DOHH2 (cell line): Measurements from ENCODE around the gene CDH1.

Experiments
- H3F3A ChIP-seq: fragments of 200-600 bp; sonication (generic), shearing (Covaris generic); 2 replicates; pipeline ENCODE4 v1.6.0; 2016; ENCODE audit warnings: antibody characterized with exemption, mild to moderate bottlenecking; ENCODE audit not compliant: control insufficient read depth, insufficient read depth
- H3K27ac ChIP-seq: fragments of 200-600 bp; sonication (generic); 2 replicates; pipeline ENCODE4 v1.5.1; 2014; ENCODE audit warnings: low read depth, mild to moderate bottlenecking, low read length, moderate library complexity
- H3K27me3 ChIP-seq: fragments of 200-600 bp; sonication (generic); 2 replicates; pipeline ENCODE4 v1.6.1; 2014; ENCODE audit warnings: mild to moderate bottlenecking, low read length, mixed read lengths; ENCODE audit not compliant: control insufficient read depth
- H3K36me3 ChIP-seq: fragments of 200-600 bp; sonication (generic); 2 replicates; pipeline ENCODE4 v1.6.1; 2014; ENCODE audit warnings: mild to moderate bottlenecking, low read length, moderate library complexity, mixed read lengths; ENCODE audit not compliant: control insufficient read depth
- H3K4me1 ChIP-seq: fragments of 200-600 bp; sonication (generic); 2 replicates; pipeline ENCODE4 v1.6.1; 2014; ENCODE audit warnings: mild to moderate bottlenecking, low read length, mixed read lengths; ENCODE audit not compliant: control insufficient read depth
- H3K4me2 ChIP-seq: fragments of 200-600 bp; sonication (generic); 2 replicates; pipeline ENCODE4 v1.6.0; 2014; ENCODE audit warnings: mild to moderate bottlenecking, low read length, moderate library complexity
- H3K4me3 ChIP-seq: fragments of 200-600 bp; sonication (generic); 2 replicates; pipeline ENCODE4 v1.5.1; 2014; ENCODE audit warnings: mild to moderate bottlenecking, low read length, mixed read lengths
- H3K79me2 ChIP-seq: fragments of 200-600 bp; sonication (generic); 2 replicates; pipeline ENCODE4 v1.6.1; 2014; ENCODE audit warnings: mild to moderate bottlenecking, low read length, mixed read lengths; ENCODE audit not compliant: control insufficient read depth
- H3K9me2 ChIP-seq: fragments of 200-600 bp; sonication (generic); replicated peaks from 2 replicates; pipeline ENCODE4 v1.6.1; 2014; ENCODE audit warnings: mild to moderate bottlenecking, low read length, mixed read lengths; ENCODE audit not compliant: control insufficient read depth
- H3K9me3 ChIP-seq: fragments of 200-600 bp; sonication (generic); 2 replicates; pipeline ENCODE4 v1.6.1; 2014; ENCODE audit warnings: antibody characterized with exemption, low read length, mixed read lengths; ENCODE audit not compliant: control insufficient read depth, insufficient read depth
- H4K20me1 ChIP-seq: fragments of 200-600 bp; sonication (generic); 2 replicates; pipeline ENCODE4 v1.6.0; 2014; ENCODE audit warnings: low read depth, mild to moderate bottlenecking, antibody characterized with exemption, low read length, moderate library complexity; ENCODE audit not compliant: control insufficient read depth, insufficient read depth
- EZH2phosphoT487 ChIP-seq: fragments of 200-600 bp; sonication (generic); IDR thresholded peaks from 2 replicates; pipeline ENCODE4 v1.6.1; 2017; ENCODE audit warnings: borderline replicate concordance, mild to moderate bottlenecking, antibody characterized with exemption, low read length, moderate library complexity, mixed read lengths
- TF ChIP-seq, protein P1 (sequence below): fragments of 200-600 bp; sonication (generic); IDR thresholded peaks from one replicate; pipeline ENCODE4 v1.5.1; 2014; ENCODE audit warnings: antibody characterized with exemption, mild to moderate bottlenecking, low read depth, low read length; ENCODE audit not compliant: poor library complexity, severe bottlenecking

Gene CDH1

DNA sequence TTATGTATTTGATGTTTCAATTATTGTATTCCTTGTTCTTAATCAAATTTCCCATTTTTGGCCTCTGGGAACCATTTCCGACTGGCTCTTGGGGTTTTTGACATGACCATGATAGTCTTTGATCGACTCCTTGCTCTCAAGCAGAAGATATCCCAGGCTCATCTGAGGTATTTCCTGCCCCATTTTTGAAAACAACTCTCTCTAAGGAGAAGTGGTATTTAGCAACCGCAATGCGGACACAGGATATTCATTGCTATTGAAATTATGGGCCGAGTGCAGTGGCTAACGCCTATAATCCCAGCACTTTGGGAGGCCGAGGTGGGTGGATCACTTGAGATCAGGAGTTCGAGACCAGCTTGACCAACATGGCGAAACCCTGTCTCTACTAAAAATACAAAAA lies 111.7 kb downstream of the CDH1 start:
- Histone ChIP-seq H4K20me1 (no peaks in the 10 kb centered on the region), H3K4me2 (no peak overlapping the region), H3K4me3 (no peak overlapping the region), H3F3A (no peaks in the 10 kb centered on the region), H3K4me1 (peaks cover 11% of the 10 kb centered on the region), H3K9me3 (no peaks in the 10 kb centered on the region), H3K9me2 (no peaks in the 10 kb centered on the region), H3K36me3 (peaks cover 4% of the 10 kb centered on the region; the same call in 1 of the 2 replicates), H3K79me2 (peaks cover 67% of the 10 kb centered on the region), H3K27ac (no peak overlapping the region), H3K27me3 (no peaks in the 10 kb centered on the region)
- TF ChIP-seq, protein P1, sequence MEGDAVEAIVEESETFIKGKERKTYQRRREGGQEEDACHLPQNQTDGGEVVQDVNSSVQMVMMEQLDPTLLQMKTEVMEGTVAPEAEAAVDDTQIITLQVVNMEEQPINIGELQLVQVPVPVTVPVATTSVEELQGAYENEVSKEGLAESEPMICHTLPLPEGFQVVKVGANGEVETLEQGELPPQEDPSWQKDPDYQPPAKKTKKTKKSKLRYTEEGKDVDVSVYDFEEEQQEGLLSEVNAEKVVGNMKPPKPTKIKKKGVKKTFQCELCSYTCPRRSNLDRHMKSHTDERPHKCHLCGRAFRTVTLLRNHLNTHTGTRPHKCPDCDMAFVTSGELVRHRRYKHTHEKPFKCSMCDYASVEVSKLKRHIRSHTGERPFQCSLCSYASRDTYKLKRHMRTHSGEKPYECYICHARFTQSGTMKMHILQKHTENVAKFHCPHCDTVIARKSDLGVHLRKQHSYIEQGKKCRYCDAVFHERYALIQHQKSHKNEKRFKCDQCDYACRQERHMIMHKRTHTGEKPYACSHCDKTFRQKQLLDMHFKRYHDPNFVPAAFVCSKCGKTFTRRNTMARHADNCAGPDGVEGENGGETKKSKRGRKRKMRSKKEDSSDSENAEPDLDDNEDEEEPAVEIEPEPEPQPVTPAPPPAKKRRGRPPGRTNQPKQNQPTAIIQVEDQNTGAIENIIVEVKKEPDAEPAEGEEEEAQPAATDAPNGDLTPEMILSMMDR: no peak
- no peak for TF ChIP-seq EZH2phosphoT487

- Histone ChIP-seq H3K4me2 (no peak overlapping the region), H3K27me3 (no peaks in the 10 kb centered on the region), H3K9me2 (no peaks in the 10 kb centered on the region), H4K20me1 (no peaks in the 10 kb centered on the region), H3F3A (no peaks in the 10 kb centered on the region), H3K4me3 (no peak overlapping the region), H3K4me1 (peaks cover 4% of the 10 kb centered on the region; the same call in 1 of the 2 replicates), H3K36me3 (peaks cover 4% of the 10 kb centered on the region; the same call in 1 of the 2 replicates), H3K79me2 (peaks cover 58% of the 10 kb centered on the region), H3K9me3 (no peaks in the 10 kb centered on the region), H3K27ac (no peak overlapping the region)
- TF ChIP-seq, protein P1: no peak
- TF ChIP-seq EZH2phosphoT487: no peak
These were observed 113.4 kb downstream of the CDH1 start for GRCh38 chr16:68850481-68850880.

DNA sequence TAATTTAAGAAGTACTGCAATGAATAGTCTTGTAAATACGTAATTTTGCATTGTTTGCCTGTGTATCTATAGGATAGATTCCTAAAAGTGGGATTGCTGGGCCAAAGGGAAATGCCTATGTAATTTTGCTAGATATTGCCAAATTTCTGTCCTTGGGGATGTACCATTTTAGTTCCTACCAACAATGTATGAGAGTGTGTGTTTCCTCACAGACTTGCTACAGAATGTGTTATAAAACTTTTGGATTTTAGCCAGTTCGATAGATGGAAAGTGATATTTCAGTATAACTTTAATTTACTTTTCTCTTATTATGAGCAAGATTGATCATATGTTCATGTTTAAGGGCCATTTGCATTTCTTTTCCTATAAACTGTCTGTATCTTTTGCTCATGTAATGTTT lies 114.5 kb downstream of the CDH1 start:
- Histone ChIP-seq H3K79me2 (peaks cover 56% of the 10 kb centered on the region), H3K9me2 (no peaks in the 10 kb centered on the region), H3K27me3 (no peaks in the 10 kb centered on the region), H3K4me3 (no peak overlapping the region), H3K36me3 (peaks cover 4% of the 10 kb centered on the region; the same call in 1 of the 2 replicates), H3K4me2 (no peak overlapping the region), H3F3A (no peaks in the 10 kb centered on the region), H3K4me1 (peaks cover 4% of the 10 kb centered on the region; the same call in 1 of the 2 replicates), H3K9me3 (no peaks in the 10 kb centered on the region), H3K27ac (no peak overlapping the region), H4K20me1 (no peaks in the 10 kb centered on the region; the same call in 1 of the 2 replicates)
- no peak for TF ChIP-seq EZH2phosphoT487
- TF ChIP-seq, protein P1: no peak

DNA sequence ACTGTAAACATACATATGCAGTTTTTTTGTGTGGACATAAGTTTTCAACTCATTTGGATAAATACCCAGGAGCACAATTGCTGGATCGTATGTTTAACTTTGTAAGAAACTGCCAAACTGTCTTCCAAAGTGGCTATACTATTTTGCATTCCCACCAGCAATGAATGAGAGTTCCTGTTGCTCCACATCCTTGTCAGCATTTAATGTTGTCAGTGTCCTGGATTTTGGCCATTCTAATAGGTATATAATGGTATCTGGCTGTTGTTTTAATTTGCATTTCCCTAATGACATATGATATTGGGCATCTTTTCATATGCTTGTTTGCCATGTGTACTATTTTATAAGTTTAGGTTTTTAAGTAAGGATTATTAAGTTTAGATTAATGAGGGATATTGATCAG lies 120.4 kb downstream of the CDH1 start:
- Histone ChIP-seq H3K27me3 (no peaks in the 10 kb centered on the region), H3K4me3 (no peak overlapping the region), H3K27ac (no peak overlapping the region), H3K4me2 (no peak overlapping the region), H3K79me2 (peaks cover 32% of the 10 kb centered on the region), H3K9me2 (no peaks in the 10 kb centered on the region), H3K9me3 (no peaks in the 10 kb centered on the region), H3K4me1 (no peaks in the 10 kb centered on the region), H3F3A (no peaks in the 10 kb centered on the region), H4K20me1 (no peaks in the 10 kb centered on the region; the same call in 1 of the 2 replicates), H3K36me3 (peaks cover 11% of the 10 kb centered on the region; the same call in 1 of the 2 replicates)
- no peak for TF ChIP-seq EZH2phosphoT487
